Kasumi-1 (cell line): ENCODE measurements around the gene CPTP.

Experiments used
- DNase-seq, 2 experiments: peaks; one replicate each; lab custom pipeline; 2025; lab: John Stamatoyannopoulos, UW

Gene CPTP

DNA sequence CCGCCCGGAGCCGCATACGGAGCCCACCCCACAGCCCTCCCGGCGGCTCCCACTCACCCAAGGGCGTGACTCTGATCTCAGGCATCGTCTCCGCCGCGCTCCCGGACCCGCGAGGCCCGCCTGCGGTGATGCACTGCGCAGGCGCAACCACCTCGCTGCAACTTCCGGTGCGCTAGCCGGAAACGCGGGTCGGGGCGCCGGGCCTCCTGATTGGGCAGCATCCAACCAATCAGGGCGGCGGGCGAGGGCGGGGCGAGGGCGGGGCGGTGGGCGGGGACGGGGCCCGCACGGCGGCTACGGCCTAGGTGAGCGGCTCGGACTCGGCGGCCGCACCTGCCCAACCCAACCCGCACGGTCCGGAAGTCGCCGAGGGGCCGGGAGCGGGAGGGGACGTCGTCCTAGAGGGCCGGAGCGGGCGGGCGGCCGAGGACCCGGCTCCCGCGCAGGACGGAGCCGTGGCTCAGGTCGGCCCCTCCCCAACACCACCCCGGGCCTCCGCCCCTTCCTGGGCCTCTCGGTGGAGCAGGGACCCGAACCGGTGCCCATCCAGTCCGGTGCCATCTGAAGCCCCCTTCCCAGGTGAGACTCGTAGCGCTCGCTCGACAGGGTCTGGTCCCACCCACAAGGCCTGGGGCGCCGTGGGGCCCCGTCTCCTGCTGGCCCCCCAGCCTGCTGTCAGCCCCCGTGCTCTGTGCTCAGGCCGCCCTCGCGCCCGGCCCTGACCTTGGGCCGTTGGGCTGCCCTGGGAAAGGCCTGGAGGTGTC lies at the start of gene CPTP, which contains the start of gene INTS11:
Gene CPTP (plus strand): TSS at position 279 of the 764 bp plus-strand sequence. CDS start 2,109 bp downstream, outside the sequence.
Gene INTS11 (minus strand): TSS at position 137 of the 764 bp plus-strand sequence. CDS start 52 bp downstream, at position 85.
- peak; percentile 69 to 81 for DNase-seq

DNA sequence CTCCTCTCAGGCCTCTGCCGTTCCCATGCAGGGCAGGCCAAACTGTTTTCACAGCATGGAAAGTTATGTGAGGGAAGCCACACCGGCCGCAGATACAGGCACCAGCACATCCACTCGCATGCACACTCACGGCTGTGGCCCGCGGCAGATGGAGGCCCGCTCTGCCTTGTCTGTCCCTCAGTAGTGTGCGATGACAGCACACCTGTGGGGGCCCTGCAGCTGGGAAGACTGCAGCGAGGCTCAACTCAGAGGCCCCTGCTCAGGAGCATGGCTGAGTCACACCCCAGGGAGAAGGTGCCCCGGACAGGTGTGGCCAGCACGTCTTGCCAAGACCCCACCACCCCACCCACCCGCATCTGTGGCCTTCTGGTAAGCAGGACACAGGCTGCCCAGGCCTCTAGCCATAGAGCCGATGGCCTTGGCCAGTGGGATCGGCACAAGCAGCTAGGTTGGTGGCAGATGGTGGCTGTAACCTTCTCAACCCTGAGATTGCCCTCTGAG lies 49.6 kb upstream of the CPTP start:
- no peak for DNase-seq

DNA sequence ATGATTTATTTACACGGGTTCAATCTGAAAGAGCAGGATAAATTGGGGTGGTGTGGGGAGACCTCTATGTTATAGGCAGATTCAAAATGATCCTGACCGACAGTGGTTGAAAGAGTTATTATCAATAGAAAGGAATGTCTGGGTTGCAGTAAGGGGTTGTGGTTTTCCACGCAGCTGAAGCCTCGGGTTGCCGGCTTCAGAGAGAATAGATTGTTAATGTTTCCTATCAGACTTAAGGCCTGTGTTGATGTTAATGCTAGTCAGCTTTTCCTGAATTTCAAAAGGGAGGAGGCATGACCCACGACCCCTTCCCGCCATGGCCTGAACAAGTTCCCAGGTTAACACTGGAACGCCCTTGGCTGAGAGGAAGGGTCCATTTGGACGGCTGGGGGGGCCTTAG lies 48.8 kb upstream of the CPTP start:
- DNase-seq, result no peak

DNA sequence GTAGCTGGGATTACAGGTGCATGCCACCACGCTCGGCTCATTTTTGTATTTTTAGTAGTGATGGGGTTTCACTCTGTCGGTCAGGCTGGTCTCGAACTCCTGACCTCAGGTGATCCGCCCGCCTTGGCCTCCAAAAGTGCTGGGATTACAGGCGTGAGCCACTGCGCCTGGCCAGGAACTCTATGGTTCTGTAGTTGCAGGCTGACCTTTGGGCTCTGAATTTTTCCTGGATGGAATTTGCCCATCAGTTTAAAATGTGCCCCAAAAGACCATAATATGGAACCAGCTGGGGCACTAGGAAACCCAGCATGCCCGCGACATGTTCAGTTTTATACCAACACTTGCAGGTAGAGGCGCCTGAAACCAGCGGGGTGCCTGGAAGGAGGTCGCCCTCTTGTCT lies 46.0 kb upstream of the CPTP start:
- no peak for DNase-seq

DNA sequence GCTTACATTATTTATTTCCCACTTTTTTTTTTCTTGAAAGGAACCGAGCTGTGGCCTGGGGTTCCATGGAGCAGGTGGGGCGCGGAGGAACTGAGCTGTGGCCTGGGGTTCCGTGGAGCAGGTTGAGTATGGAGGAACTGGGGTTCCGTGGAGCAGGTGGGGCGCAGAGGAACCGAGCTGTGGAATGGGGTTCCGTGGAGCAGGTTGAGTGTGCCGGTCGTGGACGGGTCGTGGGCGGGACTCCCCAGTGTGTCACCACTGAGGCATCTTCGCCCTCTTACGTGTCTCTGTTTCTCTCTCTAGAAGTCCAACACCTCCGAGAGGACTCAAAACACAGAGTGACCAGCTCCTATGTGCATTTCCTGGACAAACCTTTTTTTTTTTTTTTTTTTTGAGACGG lies 45.6 kb upstream of the CPTP start:
- DNase-seq, result no peak

DNA sequence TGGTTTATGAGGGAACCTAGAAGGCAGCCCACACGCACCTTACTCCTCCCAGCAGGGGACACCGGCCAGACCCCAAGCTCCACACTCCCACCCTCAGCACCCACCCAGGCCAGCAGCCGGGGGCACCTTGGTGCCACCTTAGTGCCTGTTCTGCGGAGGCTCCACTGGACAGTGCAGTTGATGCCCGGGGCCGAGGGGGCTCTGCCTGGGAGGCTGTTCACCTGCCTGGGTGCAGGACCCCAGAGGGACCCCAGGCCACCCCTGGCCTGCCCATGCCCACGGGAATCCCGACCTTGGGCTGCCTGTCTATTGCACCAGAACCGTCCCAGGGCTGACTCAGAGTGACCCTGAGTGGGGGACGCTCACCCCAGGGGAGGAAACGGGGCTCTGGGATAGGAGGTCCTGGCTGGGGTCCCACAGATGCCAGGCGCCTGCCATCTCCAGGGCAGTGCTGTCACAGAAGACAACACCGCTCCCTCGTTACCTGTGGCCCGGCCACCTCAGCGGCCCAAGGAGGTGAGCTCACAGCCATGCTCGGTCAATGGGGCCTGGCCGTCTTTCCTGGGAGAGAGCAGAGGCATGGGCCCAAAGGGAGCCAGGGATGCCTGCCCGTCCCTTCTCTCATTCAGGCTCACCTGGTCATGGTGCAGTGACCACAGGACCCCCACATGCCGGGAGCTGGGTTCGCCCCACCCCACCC lies 43.7 kb upstream of the CPTP start:
- DNase-seq, result no peak

DNA sequence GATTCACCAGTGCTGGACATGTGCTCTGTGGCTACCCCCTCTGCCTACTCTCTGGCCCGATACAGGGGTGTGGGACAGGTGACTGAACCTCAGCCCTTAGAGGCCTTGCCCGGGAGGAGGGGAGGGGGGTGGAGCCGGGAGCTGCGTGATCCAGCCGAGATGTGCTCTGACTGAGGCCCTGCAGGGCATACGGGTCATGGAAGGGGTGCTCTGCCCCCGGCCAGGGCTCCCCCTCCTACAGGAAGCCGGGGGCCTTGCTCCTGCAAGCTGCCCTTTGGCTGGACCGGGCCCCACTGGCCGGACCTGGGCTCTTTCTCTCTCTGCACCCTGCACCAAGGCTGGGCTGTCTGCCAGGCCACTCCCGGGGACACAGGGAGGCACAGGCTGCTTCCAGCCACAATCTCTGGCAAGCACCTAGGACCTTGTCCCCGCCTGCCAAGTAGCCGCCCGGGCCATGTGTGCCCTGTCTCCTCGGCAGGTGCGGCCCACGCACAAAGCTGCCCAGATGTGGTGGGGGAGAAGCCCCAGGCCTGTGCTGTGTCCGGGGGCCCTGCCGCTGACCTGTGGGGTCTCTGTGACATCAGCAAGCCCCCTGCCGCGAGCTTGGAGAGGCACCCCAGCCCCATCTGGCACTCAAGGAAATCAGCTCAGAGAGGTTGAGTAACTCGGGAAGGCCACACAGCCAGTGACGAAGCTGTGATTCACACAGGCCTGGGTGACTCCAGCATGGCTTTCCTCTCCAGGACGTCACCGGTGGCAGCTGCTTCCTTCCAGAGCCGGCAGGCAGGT lies 42.9 kb upstream of the CPTP start:
- DNase-seq, result no peak

DNA sequence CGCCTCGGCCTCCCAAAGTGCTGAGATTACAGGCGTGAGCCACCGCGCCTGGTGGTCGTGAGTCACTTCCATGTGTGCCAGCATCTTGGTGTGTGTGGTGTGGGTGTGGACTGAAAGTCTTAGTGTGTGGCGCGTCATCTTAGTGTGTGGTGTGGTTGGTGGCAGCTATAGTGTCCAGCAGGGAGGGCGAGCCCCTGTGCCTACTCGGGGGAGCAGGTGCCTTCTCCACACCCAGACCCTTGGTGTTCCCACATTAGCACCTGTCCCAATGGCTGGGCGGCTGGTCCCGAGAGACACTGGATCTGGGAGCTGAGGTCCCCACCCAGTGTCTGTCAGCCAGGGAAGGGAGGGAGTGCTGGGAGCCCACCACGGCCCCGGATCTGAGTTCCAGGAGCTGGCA lies 41.6 kb upstream of the CPTP start:
- DNase-seq, result no peak

DNA sequence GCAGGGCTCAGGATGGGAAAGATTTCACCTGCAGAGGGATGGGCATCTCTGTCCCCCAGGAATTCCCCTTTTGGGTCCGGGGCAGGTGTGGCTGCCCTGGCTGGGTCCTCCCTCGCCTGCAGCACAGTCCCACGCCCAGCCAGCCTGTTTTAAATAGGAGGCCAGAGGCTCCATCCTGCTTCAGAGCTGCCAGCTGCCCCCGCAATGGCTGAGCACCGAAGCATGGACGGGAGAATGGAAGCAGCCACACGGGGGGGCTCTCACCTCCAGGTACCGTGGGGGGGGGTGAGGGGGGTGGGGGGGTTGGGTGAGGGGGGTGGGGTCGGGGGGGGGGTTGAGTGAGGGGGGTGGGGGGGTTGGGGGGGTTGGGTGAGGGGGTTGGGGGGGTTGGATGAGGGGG lies 40.8 kb upstream of the CPTP start:
- no peak for DNase-seq

DNA sequence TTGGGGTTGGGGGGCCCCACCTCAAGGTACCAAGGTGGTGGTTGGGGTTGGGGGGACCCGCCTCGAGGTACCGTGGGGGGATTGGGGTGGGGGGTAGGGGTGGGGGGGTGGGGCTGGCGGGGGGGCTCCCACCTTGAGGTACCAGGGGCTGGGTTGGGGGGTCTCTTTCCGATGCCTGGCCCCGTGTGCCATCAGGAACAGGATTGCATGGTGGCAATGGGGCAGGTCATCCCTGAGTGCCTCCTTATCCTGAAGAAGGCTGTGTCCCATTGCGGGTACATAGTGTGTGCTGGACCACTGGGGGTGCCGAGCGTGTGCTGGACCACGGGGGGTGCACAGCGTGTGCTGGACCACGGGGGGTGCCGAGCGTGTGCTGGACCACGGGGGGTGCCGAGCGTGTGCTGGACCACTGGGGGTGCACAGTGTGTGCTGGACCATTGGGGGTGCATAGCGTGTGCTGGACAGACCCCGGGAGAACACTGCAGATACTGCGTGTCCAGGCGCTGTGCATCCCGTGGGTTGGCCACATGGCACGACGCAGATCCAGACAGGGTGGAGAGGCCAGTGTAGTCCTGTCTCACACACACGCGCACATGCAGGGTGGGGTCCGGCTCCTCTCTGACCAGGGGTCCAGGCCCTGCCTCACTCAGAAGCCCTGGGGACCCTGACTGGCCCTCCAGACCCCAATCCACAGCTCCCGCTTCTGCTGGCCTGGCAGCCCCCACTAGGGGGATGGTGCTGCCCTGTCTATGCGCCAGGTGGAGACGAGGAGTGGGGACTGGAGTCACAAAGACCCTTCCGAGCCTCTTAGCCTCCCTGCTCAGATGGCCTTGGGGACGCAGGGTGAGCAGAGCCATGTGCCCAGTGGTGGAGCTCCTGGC lies 40.1 kb upstream of the CPTP start:
- no peak for DNase-seq

DNA sequence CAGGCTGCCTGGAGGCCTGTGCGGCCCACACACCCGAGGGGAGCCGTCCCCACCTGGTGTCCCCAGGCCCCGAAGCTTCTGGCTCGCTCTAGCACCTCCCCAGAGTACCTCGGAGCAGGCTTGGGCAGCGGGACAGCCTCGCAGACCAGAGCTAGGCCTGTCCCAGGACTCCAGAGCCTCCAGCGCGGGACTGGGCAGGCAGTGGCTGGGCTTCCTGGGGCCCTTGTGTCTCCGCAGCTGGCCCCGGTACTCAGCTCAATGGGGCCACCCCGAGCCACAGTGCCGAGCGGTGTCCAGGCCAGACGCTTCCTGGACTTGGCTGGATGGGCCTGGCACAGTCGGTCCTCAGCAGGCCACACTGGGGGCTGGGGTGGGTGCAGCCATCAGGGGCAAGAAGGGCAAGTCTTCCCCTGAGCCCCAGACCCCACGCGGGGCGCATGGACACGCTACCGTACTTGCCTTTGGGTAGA lies 39.5 kb upstream of the CPTP start:
- no peak for DNase-seq

DNA sequence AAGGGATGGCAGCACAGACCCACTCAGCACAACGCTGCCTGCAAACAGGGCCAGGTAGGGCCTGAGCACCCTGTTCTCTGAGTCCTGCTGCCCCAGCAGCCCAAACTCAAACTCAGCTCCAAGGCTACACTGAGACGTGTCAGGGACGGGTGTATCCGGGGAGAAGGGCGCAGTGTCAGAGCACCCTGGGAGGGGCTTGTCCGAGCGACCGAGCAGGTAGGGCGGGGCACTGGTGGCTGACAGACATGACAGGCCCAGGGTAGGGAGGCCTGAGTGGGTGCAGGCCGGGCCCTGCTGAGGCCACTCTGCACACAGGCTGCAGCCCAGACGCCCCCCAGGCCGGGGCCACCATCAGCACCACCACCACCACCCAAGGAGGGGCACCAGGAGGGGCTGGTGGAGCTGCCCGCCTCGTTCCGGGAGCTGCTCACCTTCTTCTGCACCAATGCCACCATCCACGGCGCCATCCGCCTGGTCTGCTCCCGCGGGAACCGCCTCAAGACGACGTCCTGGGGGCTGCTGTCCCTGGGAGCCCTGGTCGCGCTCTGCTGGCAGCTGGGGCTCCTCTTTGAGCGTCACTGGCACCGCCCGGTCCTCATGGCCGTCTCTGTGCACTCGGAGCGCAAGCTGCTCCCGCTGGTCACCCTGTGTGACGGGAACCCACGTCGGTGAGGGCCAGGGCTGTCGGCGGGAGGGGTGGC lies 38.8 kb upstream of the CPTP start:
- DNase-seq, result no peak

DNA sequence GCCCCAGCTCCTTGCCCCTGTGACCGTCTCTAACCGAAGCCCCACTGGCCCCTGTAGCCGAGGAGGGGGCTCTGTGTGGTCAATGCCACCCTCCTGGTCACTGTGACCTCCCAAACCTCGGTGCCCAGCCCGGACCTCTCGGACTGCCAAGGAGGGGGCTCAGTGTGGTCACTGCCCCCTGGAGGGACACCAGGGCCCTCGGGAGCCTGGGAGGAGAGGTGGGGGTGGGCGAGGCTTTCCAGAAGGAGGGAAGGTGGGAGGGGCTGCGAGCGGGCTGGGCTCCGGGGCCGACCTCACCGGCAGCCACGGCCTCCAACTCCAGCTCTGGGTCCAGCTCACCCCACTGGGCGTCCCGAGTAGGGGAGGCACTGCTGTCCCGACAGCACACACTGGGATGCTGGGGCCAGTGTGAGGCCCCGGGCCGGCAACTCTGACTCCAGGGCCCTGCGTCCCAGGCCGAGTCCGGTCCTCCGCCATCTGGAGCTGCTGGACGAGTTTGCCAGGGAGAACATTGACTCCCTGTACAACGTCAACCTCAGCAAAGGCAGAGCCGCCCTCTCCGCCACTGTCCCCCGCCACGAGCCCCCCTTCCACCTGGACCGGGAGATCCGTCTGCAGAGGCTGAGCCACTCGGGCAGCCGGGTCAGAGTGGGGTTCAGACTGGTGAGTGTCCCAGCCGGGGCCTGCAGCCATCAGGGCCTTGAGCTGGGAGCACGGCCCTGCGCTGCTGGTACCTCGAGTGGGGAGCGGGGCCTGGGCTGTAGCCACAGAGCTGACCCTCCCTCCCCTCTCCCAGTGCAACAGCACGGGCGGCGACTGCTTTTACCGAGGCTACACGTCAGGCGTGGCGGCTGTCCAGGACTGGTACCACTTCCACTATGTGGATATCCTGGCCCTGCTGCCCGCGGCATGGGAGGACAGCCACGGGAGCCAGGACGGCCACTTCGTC lies 38.0 kb upstream of the CPTP start:
- no peak for DNase-seq

DNA sequence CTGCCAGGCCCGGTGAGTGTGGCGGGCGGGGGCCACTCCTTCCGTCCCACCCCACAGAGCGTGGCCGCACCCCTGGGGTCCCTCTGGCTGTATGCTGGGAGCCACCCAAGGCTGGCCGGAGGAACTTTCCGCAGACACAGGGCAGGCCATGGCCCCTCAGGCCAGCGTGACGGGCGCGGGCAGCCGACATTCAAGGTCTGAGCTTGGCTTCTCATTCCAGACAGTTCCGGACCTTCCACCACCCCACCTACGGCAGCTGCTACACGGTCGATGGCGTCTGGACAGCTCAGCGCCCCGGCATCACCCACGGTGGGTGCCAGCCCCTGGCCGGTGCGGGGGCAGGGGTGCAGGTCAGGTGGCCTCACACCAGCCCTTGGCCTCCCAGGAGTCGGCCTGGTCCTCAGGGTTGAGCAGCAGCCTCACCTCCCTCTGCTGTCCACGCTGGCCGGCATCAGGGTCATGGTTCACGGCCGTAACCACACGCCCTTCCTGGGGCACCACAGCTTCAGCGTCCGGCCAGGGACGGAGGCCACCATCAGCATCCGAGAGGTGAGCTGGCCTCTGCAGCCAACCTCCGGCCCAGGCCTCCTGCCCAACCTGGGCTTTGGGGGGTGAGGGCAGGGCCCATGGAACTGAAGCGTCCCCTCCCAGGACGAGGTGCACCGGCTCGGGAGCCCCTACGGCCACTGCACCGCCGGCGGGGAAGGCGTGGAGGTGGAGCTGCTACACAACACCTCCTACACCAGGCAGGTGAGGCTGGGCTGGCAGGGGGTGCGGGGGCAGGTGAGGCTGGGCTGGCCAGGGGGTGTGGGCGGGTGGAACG lies 37.1 kb upstream of the CPTP start:
- no peak for DNase-seq

DNA sequence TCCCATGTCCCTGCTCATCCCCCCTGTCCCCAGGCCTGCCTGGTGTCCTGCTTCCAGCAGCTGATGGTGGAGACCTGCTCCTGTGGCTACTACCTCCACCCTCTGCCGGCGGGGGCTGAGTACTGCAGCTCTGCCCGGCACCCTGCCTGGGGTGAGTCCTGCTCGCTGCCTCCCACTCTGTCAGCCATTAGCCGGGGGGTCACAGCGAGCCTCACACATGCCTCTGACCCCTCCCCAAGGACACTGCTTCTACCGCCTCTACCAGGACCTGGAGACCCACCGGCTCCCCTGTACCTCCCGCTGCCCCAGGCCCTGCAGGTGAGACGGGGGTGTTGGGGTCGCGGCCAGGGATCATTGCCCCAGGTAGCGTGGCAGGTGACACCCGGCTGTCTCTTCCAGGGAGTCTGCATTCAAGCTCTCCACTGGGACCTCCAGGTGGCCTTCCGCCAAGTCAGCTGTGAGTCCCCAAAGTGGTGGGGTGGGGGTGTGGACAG lies 34.3 kb upstream of the CPTP start:
- peak; percentile 39 to 61 for DNase-seq

DNA sequence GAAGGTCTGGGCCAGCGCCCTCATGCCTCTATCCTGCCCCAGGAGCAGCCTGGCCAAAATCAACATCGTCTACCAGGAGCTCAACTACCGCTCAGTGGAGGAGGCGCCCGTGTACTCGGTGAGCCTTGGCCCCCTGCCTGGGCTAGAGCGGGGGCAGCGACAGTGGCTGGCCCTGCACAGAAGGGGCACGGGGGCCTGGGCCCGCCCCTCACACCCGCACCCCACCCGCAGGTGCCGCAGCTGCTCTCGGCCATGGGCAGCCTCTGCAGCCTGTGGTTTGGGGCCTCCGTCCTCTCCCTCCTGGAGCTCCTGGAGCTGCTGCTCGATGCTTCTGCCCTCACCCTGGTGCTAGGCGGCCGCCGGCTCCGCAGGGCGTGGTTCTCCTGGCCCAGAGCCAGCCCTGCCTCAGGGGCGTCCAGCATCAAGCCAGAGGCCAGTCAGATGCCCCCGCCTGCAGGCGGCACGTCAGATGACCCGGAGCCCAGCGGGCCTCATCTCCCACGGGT lies 33.5 kb upstream of the CPTP start:
- DNase-seq, result no peak

DNA sequence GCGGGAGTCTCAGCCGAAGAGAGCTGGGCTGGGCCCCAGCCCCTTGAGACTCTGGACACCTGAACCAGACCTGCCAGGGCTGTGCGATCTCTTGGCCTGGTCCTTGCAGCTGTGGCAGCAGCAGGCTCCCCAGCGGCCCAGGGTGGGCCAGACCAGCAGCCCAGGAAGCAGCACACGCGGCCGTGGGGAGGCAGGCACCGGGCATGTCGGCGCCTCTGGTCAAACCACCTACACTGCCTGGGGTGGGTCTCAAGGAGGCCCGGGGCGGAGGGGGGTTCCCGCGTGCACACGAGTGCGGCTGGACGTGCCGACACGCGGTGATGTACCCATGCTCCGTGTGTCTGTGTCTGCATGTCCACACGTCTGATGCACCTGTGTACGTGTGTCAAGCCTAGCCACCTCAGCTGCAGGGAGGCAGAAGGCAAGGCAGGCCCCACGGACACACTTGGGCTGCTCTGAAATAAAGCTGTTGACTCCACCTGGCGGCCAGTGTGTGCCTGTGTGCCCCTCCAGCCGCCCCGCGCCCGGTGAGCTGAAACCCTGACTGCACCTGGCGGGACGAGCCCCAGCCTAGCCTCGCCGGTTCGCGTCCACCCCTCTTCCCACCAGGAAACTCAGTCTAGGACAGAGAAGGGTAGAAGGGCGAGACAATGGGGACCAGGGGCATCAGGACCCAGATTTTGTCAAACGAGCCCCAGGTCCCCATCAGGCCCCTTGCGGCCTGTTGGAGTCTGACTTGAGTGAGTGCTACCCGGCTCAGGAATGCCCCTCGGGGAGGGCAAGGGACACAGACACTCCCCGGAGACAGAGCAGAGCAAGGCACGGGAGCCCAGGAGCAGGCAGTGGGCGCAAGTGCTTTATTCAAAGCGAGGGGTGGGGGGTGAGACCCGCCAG lies 32.8 kb upstream of the CPTP start:
- DNase-seq, result peak; percentile 50 to 71
